ENCODE data around the gene PFDN2. TPM values are rescaled to one million over a fixed set of nuclear protein-coding genes. Genes with fewer than 3 reads are reported as not detected.

The PFDN2 gene, protein sequence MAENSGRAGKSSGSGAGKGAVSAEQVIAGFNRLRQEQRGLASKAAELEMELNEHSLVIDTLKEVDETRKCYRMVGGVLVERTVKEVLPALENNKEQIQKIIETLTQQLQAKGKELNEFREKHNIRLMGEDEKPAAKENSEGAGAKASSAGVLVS
- polyA plus RNA-seq (2012; ENCODE audit: insufficient read length, low read depth): 671 TPM

DNA sequence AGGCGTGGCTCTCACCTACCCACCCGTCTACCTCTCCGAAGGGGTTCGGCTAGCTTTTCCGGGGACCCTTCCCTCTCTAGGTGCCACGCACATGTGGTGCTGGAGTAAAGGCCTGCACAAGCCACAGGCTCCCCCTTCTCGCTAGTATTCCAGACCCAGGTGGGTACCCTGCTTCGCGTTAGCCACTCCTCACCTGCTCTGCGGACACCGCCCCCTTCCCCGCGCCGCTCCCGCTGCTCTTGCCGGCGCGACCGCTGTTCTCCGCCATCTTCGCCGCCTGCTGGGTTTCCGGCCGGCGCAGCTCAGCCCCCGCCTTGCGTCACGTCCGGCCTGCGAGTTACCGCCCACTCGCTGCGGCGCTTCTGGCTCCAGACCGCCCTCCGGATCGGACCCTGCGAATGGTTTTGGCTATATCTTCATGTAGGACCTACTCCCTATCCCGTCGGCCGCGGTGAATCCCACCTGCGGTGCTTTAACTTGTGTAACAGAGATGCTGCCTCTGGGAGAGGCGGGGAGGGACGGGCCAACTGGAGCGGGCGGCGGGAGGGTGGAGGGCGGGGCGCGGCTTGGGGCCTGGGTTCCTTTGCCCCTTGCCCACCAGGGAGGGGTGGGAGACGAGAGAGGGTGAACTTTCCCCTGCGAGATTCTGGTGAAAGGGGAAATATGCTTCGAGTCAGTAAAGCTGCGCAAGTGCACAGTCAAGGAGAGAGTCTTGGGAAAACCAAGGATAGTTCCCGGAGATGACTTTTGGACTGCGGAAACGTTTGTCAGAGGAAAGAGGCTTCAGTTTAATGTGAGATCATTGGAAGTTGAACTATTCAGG is at the start of gene PFDN2, which contains the start of gene NIT1:
TSS of gene PFDN2 (minus strand) at position 279 of the 823 bp plus-strand sequence. CDS start at position 268, 11 bp downstream.
TSS of gene NIT1 (plus strand) at position 347 of the 823 bp plus-strand sequence. CDS start at position 419, 72 bp downstream.
- TF ChIP-seq SIN3A (IDR thresholded peaks at IDR 0.05; ENCODE audit: borderline replicate concordance, insufficient read depth, low read length) (peak; percentile 77; the same call in 1 of the 2 replicates), TAF1 (IDR thresholded peaks at IDR 0.05; ENCODE audit: borderline replicate concordance, insufficient read depth, low read length) (peak; percentile 98), POLR2AphosphoS5 (IDR thresholded peaks at IDR 0.05; ENCODE audit: low read depth, low read length) (peak; percentile 95), FOXP2 (optimal IDR thresholded peaks at IDR 0.05; ENCODE audit: borderline replicate concordance, extremely low read depth, extremely low read length, insufficient read depth) (peak; percentile 97)
- TF ChIP-seq, protein P1, sequence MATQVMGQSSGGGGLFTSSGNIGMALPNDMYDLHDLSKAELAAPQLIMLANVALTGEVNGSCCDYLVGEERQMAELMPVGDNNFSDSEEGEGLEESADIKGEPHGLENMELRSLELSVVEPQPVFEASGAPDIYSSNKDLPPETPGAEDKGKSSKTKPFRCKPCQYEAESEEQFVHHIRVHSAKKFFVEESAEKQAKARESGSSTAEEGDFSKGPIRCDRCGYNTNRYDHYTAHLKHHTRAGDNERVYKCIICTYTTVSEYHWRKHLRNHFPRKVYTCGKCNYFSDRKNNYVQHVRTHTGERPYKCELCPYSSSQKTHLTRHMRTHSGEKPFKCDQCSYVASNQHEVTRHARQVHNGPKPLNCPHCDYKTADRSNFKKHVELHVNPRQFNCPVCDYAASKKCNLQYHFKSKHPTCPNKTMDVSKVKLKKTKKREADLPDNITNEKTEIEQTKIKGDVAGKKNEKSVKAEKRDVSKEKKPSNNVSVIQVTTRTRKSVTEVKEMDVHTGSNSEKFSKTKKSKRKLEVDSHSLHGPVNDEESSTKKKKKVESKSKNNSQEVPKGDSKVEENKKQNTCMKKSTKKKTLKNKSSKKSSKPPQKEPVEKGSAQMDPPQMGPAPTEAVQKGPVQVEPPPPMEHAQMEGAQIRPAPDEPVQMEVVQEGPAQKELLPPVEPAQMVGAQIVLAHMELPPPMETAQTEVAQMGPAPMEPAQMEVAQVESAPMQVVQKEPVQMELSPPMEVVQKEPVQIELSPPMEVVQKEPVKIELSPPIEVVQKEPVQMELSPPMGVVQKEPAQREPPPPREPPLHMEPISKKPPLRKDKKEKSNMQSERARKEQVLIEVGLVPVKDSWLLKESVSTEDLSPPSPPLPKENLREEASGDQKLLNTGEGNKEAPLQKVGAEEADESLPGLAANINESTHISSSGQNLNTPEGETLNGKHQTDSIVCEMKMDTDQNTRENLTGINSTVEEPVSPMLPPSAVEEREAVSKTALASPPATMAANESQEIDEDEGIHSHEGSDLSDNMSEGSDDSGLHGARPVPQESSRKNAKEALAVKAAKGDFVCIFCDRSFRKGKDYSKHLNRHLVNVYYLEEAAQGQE (IDR thresholded peaks at IDR 0.05; ENCODE audit: insufficient read depth in 1 of 2, low read depth in 2 of 2, low read length in 2 of 2): peak; percentile 24 to 60; a peak in 3 of 4 replicates

DNA sequence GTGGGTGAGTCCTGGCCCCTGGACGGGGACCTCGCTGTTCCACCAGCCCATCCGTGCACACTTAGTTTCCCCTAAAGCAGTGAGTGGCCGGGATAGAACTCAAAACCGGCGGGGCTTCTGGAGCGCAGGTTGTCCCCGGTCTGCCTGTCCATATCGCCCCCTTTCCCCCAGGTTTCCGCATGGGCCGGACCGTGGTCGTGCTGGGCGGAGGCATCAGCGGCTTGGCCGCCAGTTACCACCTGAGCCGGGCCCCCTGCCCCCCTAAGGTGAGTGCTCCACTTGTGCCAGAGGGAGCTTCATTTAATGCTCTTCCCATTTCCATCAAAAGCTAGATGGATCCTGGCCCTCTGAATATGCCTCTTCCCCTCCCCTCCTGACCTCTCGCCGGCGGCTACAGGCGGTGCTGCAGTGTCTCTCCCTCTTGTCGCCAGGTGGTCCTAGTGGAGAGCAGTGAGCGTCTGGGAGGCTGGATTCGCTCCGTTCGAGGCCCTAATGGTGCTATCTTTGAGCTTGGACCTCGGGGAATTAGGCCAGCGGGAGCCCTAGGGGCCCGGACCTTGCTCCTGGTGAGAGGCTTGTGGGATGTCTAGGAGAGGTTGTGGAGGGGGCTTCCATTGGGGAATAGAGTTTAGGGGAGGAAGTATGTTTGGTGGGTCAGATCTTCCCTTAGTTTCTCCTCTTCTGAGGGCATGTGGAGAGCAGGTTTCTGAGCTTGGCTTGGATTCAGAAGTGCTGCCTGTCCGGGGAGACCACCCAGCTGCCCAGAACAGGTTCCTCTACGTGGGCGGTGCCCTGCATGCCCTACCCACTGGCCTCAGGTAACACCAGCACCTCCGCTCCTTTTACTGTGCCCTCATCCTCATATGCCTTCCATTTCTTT is 49.1 kb upstream of the PFDN2 start:
- TF ChIP-seq FOXP2 (optimal IDR thresholded peaks at IDR 0.05; ENCODE audit: borderline replicate concordance, extremely low read depth, extremely low read length, insufficient read depth) (no peak), POLR2AphosphoS5 (IDR thresholded peaks at IDR 0.05; ENCODE audit: low read depth, low read length) (no peak), TAF1 (IDR thresholded peaks at IDR 0.05; ENCODE audit: borderline replicate concordance, insufficient read depth, low read length) (no peak), SIN3A (IDR thresholded peaks at IDR 0.05; ENCODE audit: borderline replicate concordance, insufficient read depth, low read length) (no peak)
- TF ChIP-seq, protein P1 (IDR thresholded peaks at IDR 0.05; ENCODE audit: insufficient read depth in 1 of 2, low read depth in 2 of 2, low read length in 2 of 2): no peak

DNA sequence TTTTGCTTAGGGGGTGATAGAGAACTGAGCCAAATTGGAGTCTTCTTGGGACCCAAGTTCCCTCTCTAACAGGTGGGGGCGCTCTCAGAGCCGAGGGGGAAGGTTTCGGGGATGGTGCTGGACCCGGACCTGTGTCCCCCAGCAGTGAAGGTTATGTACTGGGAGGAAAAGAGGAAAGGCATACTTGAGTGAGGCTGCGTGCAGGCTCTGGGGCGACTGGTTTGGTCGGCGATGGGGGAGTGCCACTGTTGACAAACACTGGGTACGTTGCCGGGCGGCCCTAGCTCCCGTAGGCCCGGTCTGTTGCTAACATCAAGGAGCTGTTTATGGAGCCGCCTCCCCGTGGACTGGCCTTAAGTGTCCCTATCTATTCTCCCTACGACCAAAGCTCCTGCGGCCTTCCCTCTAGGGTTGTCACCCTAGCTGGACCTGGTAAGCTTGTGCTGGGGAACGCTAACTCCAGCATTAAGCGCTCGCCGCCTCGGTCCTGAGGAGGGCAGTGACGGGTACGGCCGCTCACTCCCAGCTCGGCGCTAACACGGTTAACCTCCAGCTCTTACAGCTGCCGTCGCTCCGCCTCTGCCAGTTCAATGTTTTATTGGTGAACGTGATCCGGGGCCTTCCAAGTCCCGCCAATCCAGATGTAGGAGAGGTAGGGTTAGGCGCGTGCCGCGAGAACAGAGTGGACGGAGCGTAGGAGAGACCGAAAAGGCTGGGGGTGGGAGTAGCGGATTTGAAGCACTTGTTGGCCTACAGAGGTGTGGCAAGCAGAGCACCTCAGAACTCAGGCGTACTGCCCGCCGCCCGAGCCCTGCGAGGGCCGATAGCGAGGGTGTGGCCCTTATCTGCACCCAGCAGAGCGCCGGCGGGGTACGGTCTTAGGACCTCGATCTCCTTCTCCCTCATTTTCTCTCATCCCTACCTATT is 48.2 kb upstream of the PFDN2 start, which contains the start of gene PPOX:
TSS of gene PPOX (plus strand) at position 685 of the 927 bp plus-strand sequence. CDS start 422 bp downstream, outside the sequence.
- TF ChIP-seq SIN3A (IDR thresholded peaks at IDR 0.05; ENCODE audit: borderline replicate concordance, insufficient read depth, low read length): peak; percentile 92; the same call in 1 of the 2 replicates
- TF ChIP-seq, protein P1 (IDR thresholded peaks at IDR 0.05; ENCODE audit: insufficient read depth in 1 of 2, low read depth in 2 of 2, low read length in 2 of 2): peak in 1 of 2 experiments; percentile 53; a peak in 1 of 4 replicates
- TF ChIP-seq FOXP2 (optimal IDR thresholded peaks at IDR 0.05; ENCODE audit: borderline replicate concordance, extremely low read depth, extremely low read length, insufficient read depth): peak; percentile 99
- TF ChIP-seq TAF1 (IDR thresholded peaks at IDR 0.05; ENCODE audit: borderline replicate concordance, insufficient read depth, low read length): peak; percentile 72; the same call in 1 of the 2 replicates
- peak; percentile 83 for TF ChIP-seq POLR2AphosphoS5 (IDR thresholded peaks at IDR 0.05; ENCODE audit: low read depth, low read length)
